NCI-H1436 treated with DMSO at 0.1 percent for 48 hours (cell line): Measurements from ENCODE around the gene AHDC1.
"Not testable (repeated sequence)": the region's sequence is repeated elsewhere in the genome, so short reads cannot be mapped to it uniquely, and the experiment has no call there.

Experiments used
- DNase-seq: peaks from one replicate; lab custom pipeline; 2025; lab: John Stamatoyannopoulos, UW

AHDC1 gene

DNA sequence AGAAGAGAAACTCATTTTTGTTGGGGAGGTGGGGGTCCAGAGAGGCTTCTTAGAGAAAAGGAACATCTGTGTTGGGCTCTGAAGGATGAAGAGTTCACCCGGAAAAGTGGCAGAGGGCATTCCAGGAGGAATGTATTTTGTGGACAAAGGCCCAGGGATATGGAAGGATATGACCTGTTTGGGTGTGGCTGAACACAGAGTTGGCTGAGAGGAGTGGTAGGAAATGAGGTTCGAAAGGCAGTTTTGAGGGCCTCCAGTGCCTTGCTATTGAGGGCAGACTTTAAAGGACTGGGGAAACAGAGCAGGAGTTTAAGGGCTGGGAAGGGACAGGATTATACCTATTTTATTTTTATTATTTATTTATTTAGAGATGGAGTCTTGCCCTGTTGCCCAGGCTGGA lies 86.6 kb downstream of the AHDC1 start:
- DNase-seq, result no peak

- no peak for DNase-seq
Measured at GRCh38 chr1:27515626-27516025, 88.3 kb downstream of the AHDC1 start.

DNA sequence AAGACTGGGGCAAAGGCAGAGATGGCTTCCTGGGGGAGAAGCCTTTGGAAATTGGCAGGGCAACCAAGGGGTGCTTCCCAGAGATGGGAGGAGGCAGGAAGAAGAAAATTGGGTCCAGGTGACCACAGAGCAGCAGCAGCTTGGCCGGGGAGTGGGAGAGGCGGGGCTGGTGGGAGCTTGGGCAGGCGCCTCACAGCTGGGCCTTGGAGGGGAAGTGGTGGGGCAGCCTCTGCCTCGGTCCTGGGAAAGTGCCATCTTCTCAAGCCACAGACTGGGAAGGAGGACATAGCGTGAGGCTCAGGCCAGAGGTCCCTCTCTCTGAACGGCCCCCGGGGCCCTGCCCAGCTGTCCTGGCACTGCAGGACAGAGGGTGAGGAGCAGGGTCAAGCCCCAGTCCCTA lies 90.0 kb downstream of the AHDC1 start:
- DNase-seq, result no peak

- no peak for DNase-seq
Measured at GRCh38 chr1:27513528-27513927, 90.4 kb downstream of the AHDC1 start.

DNA sequence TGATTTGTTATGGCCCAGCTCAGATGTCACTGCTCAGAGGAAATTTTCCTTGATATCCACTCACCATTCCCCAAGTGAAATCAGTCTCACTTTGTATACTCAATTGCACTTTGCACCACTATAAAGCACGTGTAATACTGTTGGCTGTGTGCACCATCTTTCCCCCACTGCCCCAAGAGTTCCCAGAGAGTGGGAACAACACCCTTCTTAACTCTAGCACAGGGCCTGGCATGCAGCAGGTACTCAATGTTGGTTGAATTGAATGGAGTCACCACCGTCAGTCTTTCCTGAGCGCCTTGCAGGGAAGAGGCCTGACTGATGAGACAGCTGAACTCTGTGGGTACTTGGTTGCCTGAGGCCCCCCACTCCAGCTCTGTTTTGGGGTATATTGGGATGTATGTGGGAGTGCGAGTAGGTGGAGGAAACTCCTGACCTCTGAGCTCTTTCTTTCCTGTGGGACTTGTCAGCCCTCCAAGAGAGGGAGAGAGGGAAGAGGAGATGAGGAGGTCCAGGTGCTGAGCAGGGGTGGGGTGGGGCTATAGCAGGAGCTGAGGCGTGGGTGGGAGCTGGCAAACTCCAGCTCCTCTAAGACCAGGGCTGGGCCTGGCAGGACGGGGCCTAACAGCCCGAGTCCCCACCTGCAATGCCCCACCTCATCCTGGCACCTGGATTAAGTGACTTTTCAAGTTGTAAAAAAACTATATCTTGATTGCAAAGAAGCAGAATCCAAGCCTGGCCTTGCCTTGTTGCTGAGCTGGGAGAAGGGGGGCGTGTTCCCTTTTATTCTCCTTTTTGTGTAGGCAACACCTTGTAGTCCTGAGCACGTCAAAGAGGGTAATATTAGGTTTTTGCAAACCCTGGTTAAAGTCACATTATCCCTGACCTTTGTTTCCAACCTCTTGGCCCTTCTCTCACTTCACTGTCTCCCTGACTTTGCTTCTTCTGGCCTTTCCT lies 94.5 kb downstream of the AHDC1 start:
- no peak for DNase-seq

DNA sequence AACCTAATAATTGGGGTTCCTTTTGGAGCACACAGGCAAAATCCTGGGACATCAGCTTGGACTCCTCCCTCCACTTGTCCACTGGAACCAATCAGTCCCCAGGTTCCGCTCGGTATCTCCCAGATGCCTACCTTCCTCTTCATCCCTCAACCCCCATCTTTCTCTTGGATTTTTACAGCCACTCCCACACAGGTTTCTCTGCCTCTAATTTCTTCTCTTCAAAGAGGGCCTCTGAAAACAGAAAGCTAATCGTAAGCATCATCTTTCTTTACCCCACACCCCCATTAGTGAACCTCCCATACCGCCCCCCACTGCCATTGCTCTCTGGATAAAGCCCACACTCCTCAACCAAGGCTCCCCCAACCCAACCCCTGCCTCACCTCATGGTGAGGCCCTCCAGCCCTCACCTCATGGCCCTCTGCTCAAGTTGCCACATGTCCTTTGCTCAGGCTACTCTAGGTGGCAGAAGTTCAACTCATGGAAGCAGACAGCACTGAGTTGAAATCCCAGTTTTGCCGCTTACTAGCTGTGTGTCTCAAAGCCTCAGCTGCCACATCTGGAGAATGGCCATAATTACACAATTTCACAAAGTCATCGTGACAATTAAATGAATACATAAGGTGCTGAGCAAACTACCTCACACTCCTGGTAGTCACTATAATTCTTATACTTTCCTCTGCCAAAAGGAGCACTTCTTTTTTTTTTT lies 95.8 kb downstream of the AHDC1 start:
- no peak for DNase-seq

- no peak for DNase-seq
Measured at GRCh38 chr1:27506703-27507102, 97.2 kb downstream of the AHDC1 start.

- DNase-seq, result no peak
Measured at GRCh38 chr1:27505420-27505680, 98.6 kb downstream of the AHDC1 start.

GRCh38 chr1:27504588-27505419 lies 99.1 kb downstream of the AHDC1 start:
- DNase-seq, result no peak

- no peak for DNase-seq
Measured at GRCh38 chr1:27503844-27504587, 99.9 kb downstream of the AHDC1 start.

- DNase-seq, result no peak
Measured at GRCh38 chr1:27503033-27503432, 100.9 kb downstream of the AHDC1 start.

- not testable (repeated sequence) for DNase-seq
Measured at GRCh38 chr1:27501159-27501558, 102.8 kb downstream of the AHDC1 start.

DNA sequence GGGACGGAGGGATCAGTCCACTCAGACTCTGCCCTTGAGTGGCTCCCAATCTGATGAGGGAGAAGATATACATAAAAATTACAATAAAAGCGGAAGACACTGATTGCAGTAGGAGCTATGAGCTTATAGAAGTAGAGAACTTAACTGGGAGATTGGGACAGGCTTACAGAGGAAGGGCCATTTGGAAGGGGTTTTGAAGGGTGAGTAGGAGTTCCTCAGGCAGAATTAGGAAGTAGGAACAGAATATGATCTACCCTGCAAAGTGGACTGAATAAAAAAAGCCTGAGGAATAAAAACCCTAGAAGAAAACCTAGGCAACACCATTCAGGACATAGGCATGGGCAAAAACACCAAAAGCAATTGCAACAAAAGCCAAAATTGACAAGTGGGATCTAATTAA lies 104.8 kb downstream of the AHDC1 start:
- no peak for DNase-seq

DNA sequence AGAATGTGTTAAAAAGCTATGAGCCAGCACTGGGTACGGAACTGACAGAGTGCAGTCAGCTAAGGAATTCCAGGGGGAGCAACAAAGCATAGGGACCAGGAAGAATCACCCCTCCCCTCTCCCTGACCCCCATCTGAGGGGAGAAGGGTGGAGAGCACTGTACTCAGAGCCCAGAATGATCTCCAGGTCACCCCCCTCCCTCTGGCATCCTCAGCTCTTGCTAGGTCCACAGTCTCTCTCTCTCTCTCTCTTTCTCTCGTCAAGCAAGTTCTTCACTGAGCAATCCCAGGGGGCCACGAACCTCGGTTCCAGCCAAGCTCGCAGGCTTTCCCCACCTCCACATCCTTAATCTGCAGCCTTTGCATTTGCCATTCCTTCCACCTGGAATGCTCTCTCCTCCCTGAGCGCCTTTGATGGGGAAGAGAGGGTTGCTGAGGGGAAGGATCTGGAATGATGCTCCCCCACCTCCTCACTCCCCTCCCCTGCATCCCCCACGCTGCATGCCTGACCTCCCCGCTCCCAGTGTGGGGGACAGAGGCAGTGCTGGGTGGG lies 107.3 kb downstream of the AHDC1 start:
- no peak for DNase-seq

GRCh38 chr1:27492796-27493195 lies 111.1 kb downstream of the AHDC1 start:
- no peak for DNase-seq

DNA sequence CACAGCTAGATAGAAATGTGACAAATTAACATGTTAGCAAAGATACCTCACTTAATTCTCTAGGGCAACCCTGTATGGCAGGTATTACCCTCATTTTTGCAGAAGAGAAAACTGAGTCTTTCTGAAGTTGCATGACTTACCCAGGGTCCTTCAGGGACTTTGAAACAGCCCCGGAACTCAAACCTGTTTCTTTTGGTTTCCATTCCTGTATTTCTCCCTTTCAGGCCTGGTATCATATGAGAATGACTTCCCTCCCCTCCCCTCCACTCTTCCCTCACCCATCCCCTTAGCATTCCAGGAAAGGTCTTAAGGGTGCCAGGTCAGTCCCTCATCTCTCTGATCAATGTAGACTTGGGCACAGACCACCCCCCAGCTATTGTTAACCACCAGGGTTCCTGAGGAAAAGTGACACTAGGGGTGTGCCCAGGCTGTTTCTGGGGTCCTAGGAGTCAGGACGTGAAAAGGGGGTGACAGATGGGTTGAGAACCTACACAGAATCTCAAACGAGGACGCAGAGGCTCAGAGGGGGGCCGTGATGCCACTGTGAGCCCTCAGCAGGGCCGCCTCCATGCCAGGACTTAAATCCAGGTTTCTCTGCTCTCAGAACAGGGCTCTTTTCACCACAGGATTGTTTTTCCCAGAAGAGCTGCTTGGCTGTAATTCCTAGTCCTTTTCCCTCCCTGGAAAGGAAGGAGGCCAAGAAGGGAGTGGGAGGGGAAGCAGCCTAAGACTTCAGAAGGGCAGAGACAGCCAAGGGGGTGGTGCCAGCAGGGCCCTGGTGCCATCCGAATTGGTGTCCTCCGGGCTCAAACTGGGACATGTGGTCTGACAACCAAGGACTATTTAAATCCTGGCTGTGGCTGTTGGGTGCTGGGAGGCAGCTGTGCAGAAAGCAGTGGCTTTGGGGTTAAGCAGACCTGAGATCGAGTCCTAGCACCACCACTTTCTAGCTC lies 111.9 kb downstream of the AHDC1 start:
- no peak for DNase-seq

DNA sequence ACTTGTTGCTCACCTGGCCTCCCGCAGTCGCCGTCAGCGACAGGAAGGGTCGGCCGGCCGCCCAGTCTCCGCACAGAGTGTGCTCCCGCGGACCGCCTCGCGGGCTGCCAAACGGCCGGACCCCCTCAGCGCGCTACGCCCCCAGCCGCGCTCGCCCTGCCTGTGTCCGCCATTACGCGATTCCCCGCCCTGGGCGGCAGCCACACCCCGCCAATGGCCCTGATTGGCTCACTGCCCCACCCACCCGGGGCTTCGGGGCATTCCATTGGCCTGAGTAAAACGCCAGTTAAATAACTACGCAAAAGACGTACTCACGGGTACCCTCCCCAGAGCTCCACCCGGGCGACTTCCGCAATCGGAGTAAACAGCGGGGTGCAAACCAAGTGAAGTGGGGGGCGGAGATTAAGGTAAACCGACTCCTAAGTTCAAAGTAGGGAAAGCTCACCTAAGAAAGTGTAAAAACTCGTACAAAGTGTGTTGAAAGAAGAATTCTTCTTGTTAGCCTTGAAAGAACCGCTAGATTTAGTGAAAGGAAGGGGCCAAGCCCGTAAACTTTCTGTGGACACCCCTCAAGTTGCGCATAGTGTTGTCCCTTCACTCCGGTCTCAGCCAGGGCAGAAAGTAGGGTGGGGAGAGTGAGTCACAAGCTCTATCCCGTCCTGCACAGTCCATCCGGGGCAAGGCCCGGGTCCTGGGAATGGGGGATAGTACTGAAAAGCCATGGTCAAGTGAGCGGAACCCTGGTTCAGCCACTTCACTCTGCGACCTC lies 113.8 kb downstream of the AHDC1 start, which contains the start of gene WASF2:
WASF2 (minus strand) TSS at position 195 of the 769 bp plus-strand sequence. CDS start 61,277 bp downstream, outside the sequence.
- DNase-seq, result peak; percentile 87

DNA sequence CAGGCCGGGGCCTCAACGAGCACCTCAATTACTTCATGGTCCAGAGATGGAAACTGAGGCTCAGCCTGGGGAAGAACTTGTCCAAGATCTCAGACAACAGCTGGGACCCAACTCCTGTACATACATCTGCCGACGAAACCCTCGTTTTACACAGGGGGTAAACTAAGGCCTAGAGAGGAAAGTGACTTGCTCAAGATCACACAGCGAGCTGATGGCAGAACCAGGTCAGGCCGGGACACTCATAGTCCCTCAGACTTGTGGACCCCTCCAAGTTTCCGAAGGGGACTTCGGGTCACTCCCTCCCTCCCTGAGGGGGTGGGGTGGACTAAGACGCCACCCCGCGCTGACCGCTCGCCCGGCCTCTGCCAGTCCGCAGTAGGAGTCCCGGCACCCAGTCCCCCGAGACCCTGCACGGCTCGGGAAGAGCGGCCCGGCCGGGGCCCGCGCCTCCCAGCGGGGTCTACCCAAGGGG lies 114.4 kb downstream of the AHDC1 start:
- DNase-seq, result no peak
